Liver (tissue), 9 donors: ENCODE measurements around the gene MLXIP. TPM values are rescaled to one million over a fixed set of nuclear protein-coding genes. Genes with fewer than 3 reads are reported as not detected.

Source experiments
- DNase-seq: peaks from one replicate; pipeline ENCODE4 v3.0.0-alpha.2; 2017; ENCODE audit warnings: low spot score
- H3K27ac ChIP-seq, 2 donors: one replicate each; pipeline ENCODE4 v1.7.0; 2013; ENCODE audit warnings: inconsistent platforms in 2 of 2, low read length in 2 of 2, control low read depth in 1 of 2, low read depth in 1 of 2, mild to moderate bottlenecking in 1 of 2
- H3K27me3 ChIP-seq, 4 donors: one replicate each; pipeline versions ENCODE4 v1.6.1 to v1.7.0; 2013; ENCODE audit warnings: low read length in 3 of 4, inconsistent platforms in 1 of 4, mild to moderate bottlenecking in 1 of 4, moderate library complexity in 1 of 4; ENCODE audit not compliant: control insufficient read depth in 4 of 4, insufficient read depth in 4 of 4
- H3K36me3 ChIP-seq, 4 donors: one replicate each; pipeline versions ENCODE4 v1.6.1 to v1.7.0; 2013; ENCODE audit warnings: low read length in 3 of 4, mild to moderate bottlenecking in 3 of 4, low read depth in 1 of 4, moderate library complexity in 1 of 4; ENCODE audit not compliant: control insufficient read depth in 4 of 4, insufficient read depth in 3 of 4
- H3K4me1 ChIP-seq, 4 donors: one replicate each; pipeline versions ENCODE4 v1.6.1 to v1.7.0; 2013; ENCODE audit warnings: low read length in 3 of 4, mild to moderate bottlenecking in 3 of 4, moderate library complexity in 1 of 4; ENCODE audit not compliant: control insufficient read depth in 4 of 4, insufficient read depth in 4 of 4
- H3K4me3 ChIP-seq, 3 donors: one replicate each; pipeline versions ENCODE4 v1.6.1 to v1.7.0; 2013; ENCODE audit warnings: low read length in 3 of 3, control low read depth in 1 of 3, low read depth in 1 of 3, mild to moderate bottlenecking in 1 of 3
- H3K9ac ChIP-seq, 2 donors: one replicate each; pipeline ENCODE4 v1.7.0; 2013; ENCODE audit warnings: low read length in 2 of 2, mild to moderate bottlenecking in 2 of 2, moderate library complexity in 2 of 2, control low read depth in 1 of 2, low read depth in 1 of 2
- H3K9me3 ChIP-seq, 4 donors: one replicate each; pipeline versions ENCODE4 v1.6.1 to v1.7.0; 2013; ENCODE audit warnings: low read length in 3 of 4; ENCODE audit not compliant: control insufficient read depth in 4 of 4
- ATF3 ChIP-seq: IDR thresholded peaks from 2 replicates; pipeline ENCODE4 v1.6.1; 2016; ENCODE audit warnings: antibody characterized with exemption
- CTCF ChIP-seq: fragments of 150-350 bp; IDR thresholded peaks from 2 replicates; pipeline ENCODE4 v1.5.1; 2017; ENCODE audit warnings: improper control_type of control experiment, low read depth, low read length; ENCODE audit not compliant: missing input control
- FOXA1 ChIP-seq: IDR thresholded peaks from 2 replicates; pipeline ENCODE4 v1.6.1; 2016; ENCODE audit warnings: antibody characterized with exemption
- FOXA2 ChIP-seq: IDR thresholded peaks from 2 replicates; pipeline ENCODE4 v1.6.1; 2016; ENCODE audit warnings: antibody characterized with exemption
- HNF4A ChIP-seq, 2 donors: conservative IDR thresholded peaks; 2 replicates each; pipeline ENCODE4 v1.6.1; 2016; ENCODE audit warnings: antibody characterized with exemption in 2 of 2, mild to moderate bottlenecking in 2 of 2
- HNF4G ChIP-seq: IDR thresholded peaks from 2 replicates; pipeline ENCODE4 v1.6.1; 2016; ENCODE audit warnings: antibody characterized with exemption
- JUND ChIP-seq, 2 donors: IDR thresholded peaks; 2 replicates each; pipeline ENCODE4 v1.6.1; 2016; ENCODE audit warnings: antibody characterized with exemption in 2 of 2
- NR2F2 ChIP-seq: IDR thresholded peaks from 2 replicates; pipeline ENCODE4 v1.6.1; 2016; ENCODE audit warnings: antibody characterized with exemption
- RAD21 ChIP-seq, 2 donors: IDR thresholded peaks; 2 replicates each; pipeline ENCODE4 v1.6.1; 2016; ENCODE audit warnings: antibody characterized with exemption in 2 of 2, mild to moderate bottlenecking in 2 of 2
- REST ChIP-seq: IDR thresholded peaks from 2 replicates; pipeline ENCODE4 v1.6.1; 2016; ENCODE audit warnings: antibody characterized with exemption, mild to moderate bottlenecking
- RXRA ChIP-seq, 2 donors: IDR thresholded peaks; 2 replicates each; pipeline ENCODE4 v1.6.1; 2017 to 2018; ENCODE audit warnings: antibody characterized with exemption in 2 of 2, mild to moderate bottlenecking in 1 of 2
- SP1 ChIP-seq: IDR thresholded peaks from 2 replicates; pipeline ENCODE4 v1.6.1; 2018; ENCODE audit warnings: antibody characterized with exemption, mild to moderate bottlenecking
- YY1 ChIP-seq: IDR thresholded peaks from 2 replicates; pipeline ENCODE4 v1.6.1; 2016; ENCODE audit warnings: antibody characterized with exemption, mild to moderate bottlenecking
- ZBTB33 ChIP-seq: IDR thresholded peaks from 2 replicates; pipeline ENCODE4 v1.6.1; 2016; ENCODE audit warnings: antibody characterized with exemption
- WGBS: extraction: QIAGEN DNeasy Blood & Tissue Kit; methylation state at CpG from one replicate; pipeline ENCODE4 v1.1.7; 2013; 5-methylcytosine and 5-hydroxymethylcytosine counted together
- polyA plus RNA-seq, 2 donors: library from polyadenylated mRNA; stranded (reverse) in 1 of 2; unstranded in 1 of 2; fragments of 200-250 nt in 1 of 2; fragments of >200 nt in 1 of 2; fragmentation: Nextera tagmentation in 1 of 2; extraction: Ambion mirVana in 1 of 2; gene quantifications; one replicate each; pipeline versions ENCODE4 v1.2.1 to v1.2.3, GENCODE V29; 2013 to 2015
- total RNA-seq, 2 donors: library from RNA; depleted of rRNA; stranded (reverse); fragments of >200 nt; gene quantifications; one replicate each; pipeline ENCODE4 v1.2.3, GENCODE V29; 2014
- donor health status: healthy.
- donor health status: healthy.
- donor health status: healthy.
- donor health status: healthy.
- donor health status: healthy.

Gene MLXIP
- total and polyA plus RNA-seq, 4 donors, result 10.6 to 19.5 (median 11.0) TPM

- no peak for DNase-seq
- TF ChIP-seq REST (no peak), CTCF (no peak), YY1 (no peak), RXRA (IDR thresholded peaks at IDR 0.05) (no peak), SP1 (no peak), HNF4A (conservative IDR thresholded peaks at IDR 0.05) (no peak), RAD21 (IDR thresholded peaks at IDR 0.05) (no peak), JUND (IDR thresholded peaks at IDR 0.05) (no peak), ZBTB33 (no peak), NR2F2 (no peak), FOXA1 (no peak), FOXA2 (no peak), HNF4G (no peak), ATF3 (no peak)
- Histone ChIP-seq H3K9ac (no peak overlapping the region), H3K27ac (no peak overlapping the region), H3K36me3 (peaks cover 15 to 56% (median 28%) of the 10 kb centered on the region in 4 donors), H3K27me3 (no peaks in the 10 kb centered on the region), H3K4me3 (no peak overlapping the region), H3K4me1 (peaks cover 0 to 10% (median 5%) of the 10 kb centered on the region in 4 donors), H3K9me3 (no peaks in the 10 kb centered on the region)
- WGBS, result 86% methylated on average over 10 of the region's 10 CpGs
Observed at GRCh38 chr12:122137229-122137628, 58.7 kb downstream of the MLXIP start.

- TF ChIP-seq CTCF, result no peak
- DNase-seq, result no peak
- Histone ChIP-seq H3K9me3 (no peaks in the 10 kb centered on the region), H3K4me3 (no peak overlapping the region), H3K27ac (no peak overlapping the region), H3K27me3 (no peaks in the 10 kb centered on the region), H3K36me3 (peaks cover 15 to 58% (median 30%) of the 10 kb centered on the region in 4 donors), H3K4me1 (peaks cover 0 to 9% (median 4%) of the 10 kb centered on the region in 4 donors), H3K9ac (no peak overlapping the region)
- 74% methylated on average over 11 of the region's 11 CpGs for WGBS
Observed at GRCh38 chr12:122137681-122138080, 59.1 kb downstream of the MLXIP start.
